ENCODE measurements around the gene CSF1.

DNA sequence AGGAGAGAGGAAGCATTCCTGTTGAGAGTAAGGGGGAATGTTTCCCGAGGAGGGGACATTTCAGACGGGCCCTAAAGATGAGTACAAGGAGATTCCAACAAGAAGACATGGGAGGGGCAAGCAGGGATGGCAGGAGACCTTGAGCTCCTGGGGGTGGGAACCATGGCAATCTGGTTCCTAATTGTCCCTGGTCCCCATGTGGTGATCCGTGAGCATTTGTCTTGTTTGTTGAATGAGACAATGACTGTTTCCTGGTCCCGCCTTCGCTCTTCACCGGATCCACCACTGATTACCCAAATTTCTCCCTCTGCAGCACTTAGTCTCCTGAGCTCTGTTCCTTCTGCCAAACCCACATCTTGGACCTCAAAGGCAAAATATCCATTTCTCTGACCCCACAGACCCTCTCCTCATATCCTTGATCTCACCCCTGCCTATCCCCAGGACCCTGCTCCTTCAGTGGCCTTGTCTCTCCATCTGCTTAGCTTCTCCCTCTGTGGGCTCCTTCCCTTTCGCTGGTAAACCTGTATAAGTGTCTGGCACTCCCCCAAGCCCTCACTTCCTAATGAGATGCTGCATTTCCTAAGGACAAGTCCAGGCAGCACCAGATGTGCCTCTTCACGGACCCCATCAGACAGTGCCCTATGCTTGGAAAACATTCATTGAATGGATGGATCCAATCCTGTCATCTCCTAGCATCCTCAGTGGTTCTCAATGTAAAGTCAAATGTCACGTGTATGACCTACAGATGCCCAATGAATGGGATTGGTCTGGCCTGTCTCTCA lies 8.3 kb upstream of the CSF1 start:
- TF ChIP-seq, protein P1, sequence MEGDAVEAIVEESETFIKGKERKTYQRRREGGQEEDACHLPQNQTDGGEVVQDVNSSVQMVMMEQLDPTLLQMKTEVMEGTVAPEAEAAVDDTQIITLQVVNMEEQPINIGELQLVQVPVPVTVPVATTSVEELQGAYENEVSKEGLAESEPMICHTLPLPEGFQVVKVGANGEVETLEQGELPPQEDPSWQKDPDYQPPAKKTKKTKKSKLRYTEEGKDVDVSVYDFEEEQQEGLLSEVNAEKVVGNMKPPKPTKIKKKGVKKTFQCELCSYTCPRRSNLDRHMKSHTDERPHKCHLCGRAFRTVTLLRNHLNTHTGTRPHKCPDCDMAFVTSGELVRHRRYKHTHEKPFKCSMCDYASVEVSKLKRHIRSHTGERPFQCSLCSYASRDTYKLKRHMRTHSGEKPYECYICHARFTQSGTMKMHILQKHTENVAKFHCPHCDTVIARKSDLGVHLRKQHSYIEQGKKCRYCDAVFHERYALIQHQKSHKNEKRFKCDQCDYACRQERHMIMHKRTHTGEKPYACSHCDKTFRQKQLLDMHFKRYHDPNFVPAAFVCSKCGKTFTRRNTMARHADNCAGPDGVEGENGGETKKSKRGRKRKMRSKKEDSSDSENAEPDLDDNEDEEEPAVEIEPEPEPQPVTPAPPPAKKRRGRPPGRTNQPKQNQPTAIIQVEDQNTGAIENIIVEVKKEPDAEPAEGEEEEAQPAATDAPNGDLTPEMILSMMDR (IDR thresholded peaks at IDR 0.05; ENCODE audit: poor library complexity), result no peak
- TF ChIP-seq EZH2phosphoT487 (IDR thresholded peaks at IDR 0.05; ENCODE audit: low read depth, severe bottlenecking, unreplicated experiment) (no peak), EZH2 (IDR thresholded peaks at IDR 0.05; ENCODE audit: borderline replicate concordance) (no peak)
